KMS-11 (cell line): ENCODE measurements around the gene PDE4D.
"Not testable (repeated sequence)": the region's sequence is repeated elsewhere in the genome, so short reads cannot be mapped to it uniquely, and the experiment has no call there.

Experiments used
- H2AFZ ChIP-seq: fragments of 200-600 bp; sonication (generic); 2 replicates; pipeline ENCODE4 v1.6.1; 2016; ENCODE audit warnings: antibody characterized with exemption, mixed run types, low read depth
- H3K27ac ChIP-seq: fragments of 200-600 bp; sonication (generic); 2 replicates; pipeline ENCODE4 v1.6.1; 2016; ENCODE audit warnings: mild to moderate bottlenecking, mixed run types
- H3K27me3 ChIP-seq: fragments of 200-600 bp; sonication (generic); 2 replicates; pipeline ENCODE4 v1.6.1; 2017; ENCODE audit warnings: mild to moderate bottlenecking, low read depth, mixed run types, moderate library complexity; ENCODE audit not compliant: insufficient read depth
- H3K36me3 ChIP-seq: fragments of 200-600 bp; sonication (generic); 2 replicates; pipeline ENCODE4 v1.6.1; 2017; ENCODE audit warnings: mild to moderate bottlenecking, mixed run types; ENCODE audit not compliant: insufficient read depth
- H3K4me1 ChIP-seq: fragments of 200-600 bp; sonication (generic); 2 replicates; pipeline ENCODE4 v1.6.1; 2016; ENCODE audit warnings: mild to moderate bottlenecking, low read depth, mixed run types; ENCODE audit not compliant: poor library complexity, severe bottlenecking
- H3K4me2 ChIP-seq: fragments of 200-600 bp; sonication (generic); 2 replicates; pipeline ENCODE4 v1.7.0; 2016; ENCODE audit warnings: mild to moderate bottlenecking, mixed run types
- H3K4me3 ChIP-seq: fragments of 200-600 bp; sonication (generic); IDR thresholded peaks from 2 replicates; pipeline ENCODE4 v1.6.1; 2017; ENCODE audit warnings: low read depth, low read length, mixed read lengths; ENCODE audit not compliant: insufficient read depth
- H3K79me2 ChIP-seq: fragments of 200-600 bp; sonication (generic); 2 replicates; pipeline ENCODE4 v1.6.1; 2016; ENCODE audit warnings: low read depth, mixed run types; ENCODE audit not compliant: insufficient read depth
- H3K9ac ChIP-seq: fragments of 200-600 bp; sonication (generic); 2 replicates; pipeline ENCODE4 v1.6.1; 2016; ENCODE audit warnings: mild to moderate bottlenecking, mixed run types
- H4K20me1 ChIP-seq: fragments of 200-600 bp; sonication (generic); 2 replicates; pipeline ENCODE4 v1.6.1; 2016; ENCODE audit warnings: mild to moderate bottlenecking, mixed run types; ENCODE audit not compliant: insufficient read depth
- CTCF ChIP-seq: fragments of 200-600 bp; sonication (generic); conservative IDR thresholded peaks from 2 replicates; pipeline ENCODE4 v1.6.1; 2017; ENCODE audit warnings: low read depth, mild to moderate bottlenecking, antibody characterized with exemption, low read length, moderate library complexity, mixed read lengths

The PDE4D gene

GRCh38 chr5:59763541-59763940 is 130.0 kb downstream of the PDE4D start:
- H3K4me3 ChIP-seq: no peak overlapping the region
- no peaks in the 10 kb centered on the region for H3K27me3 ChIP-seq
- no peaks in the 10 kb centered on the region for H4K20me1 ChIP-seq
- no peaks in the 10 kb centered on the region for H3K4me1 ChIP-seq
- no peak overlapping the region for H3K27ac ChIP-seq
- H3K9ac ChIP-seq: no peak overlapping the region
- TF ChIP-seq CTCF: no peak
- H3K36me3 ChIP-seq: no peaks in the 10 kb centered on the region
- no peak overlapping the region for H3K4me2 ChIP-seq
- H2AFZ ChIP-seq: no peak overlapping the region
- H3K79me2 ChIP-seq: no peaks in the 10 kb centered on the region

- H4K20me1 ChIP-seq, H2AFZ ChIP-seq, H3K4me3 ChIP-seq, H3K9ac ChIP-seq, H3K79me2 ChIP-seq, H3K27ac ChIP-seq, H3K36me3 ChIP-seq, H3K4me2 ChIP-seq, H3K27me3 ChIP-seq, H3K4me1 ChIP-seq: not testable (repeated sequence)
Measured at GRCh38 chr5:59762232-59762631, 131.3 kb downstream of the PDE4D start.

GRCh38 chr5:59760785-59761348 is 132.7 kb downstream of the PDE4D start:
- Histone ChIP-seq H3K4me2 (no peak overlapping the region), H3K36me3 (no peaks in the 10 kb centered on the region), H3K4me3 (no peak overlapping the region), H3K9ac (no peak overlapping the region), H3K4me1 (no peaks in the 10 kb centered on the region), H3K27me3 (no peaks in the 10 kb centered on the region), H3K27ac (no peak overlapping the region), H3K79me2 (no peaks in the 10 kb centered on the region), H2AFZ (no peak overlapping the region), H4K20me1 (no peaks in the 10 kb centered on the region)
- no peak for TF ChIP-seq CTCF

GRCh38 chr5:59759600-59760351 is 133.8 kb downstream of the PDE4D start:
- TF ChIP-seq CTCF: no peak
- Histone ChIP-seq H4K20me1 (no peaks in the 10 kb centered on the region), H3K4me1 (no peaks in the 10 kb centered on the region), H3K4me3 (no peak overlapping the region), H3K4me2 (no peak overlapping the region), H3K36me3 (no peaks in the 10 kb centered on the region), H3K27ac (no peak overlapping the region), H3K9ac (no peak overlapping the region), H2AFZ (no peak overlapping the region), H3K79me2 (no peaks in the 10 kb centered on the region), H3K27me3 (no peaks in the 10 kb centered on the region)

GRCh38 chr5:59758566-59758965 is 135.0 kb downstream of the PDE4D start:
- Histone ChIP-seq H3K9ac (no peak overlapping the region), H3K4me2 (no peak overlapping the region), H3K27me3 (no peaks in the 10 kb centered on the region), H3K79me2 (no peaks in the 10 kb centered on the region), H3K36me3 (no peaks in the 10 kb centered on the region), H3K4me3 (no peak overlapping the region), H2AFZ (no peak overlapping the region), H3K27ac (no peak overlapping the region), H3K4me1 (no peaks in the 10 kb centered on the region), H4K20me1 (no peaks in the 10 kb centered on the region)
- TF ChIP-seq CTCF: no peak
